ENCODE results near the gene MASP1.

DNA sequence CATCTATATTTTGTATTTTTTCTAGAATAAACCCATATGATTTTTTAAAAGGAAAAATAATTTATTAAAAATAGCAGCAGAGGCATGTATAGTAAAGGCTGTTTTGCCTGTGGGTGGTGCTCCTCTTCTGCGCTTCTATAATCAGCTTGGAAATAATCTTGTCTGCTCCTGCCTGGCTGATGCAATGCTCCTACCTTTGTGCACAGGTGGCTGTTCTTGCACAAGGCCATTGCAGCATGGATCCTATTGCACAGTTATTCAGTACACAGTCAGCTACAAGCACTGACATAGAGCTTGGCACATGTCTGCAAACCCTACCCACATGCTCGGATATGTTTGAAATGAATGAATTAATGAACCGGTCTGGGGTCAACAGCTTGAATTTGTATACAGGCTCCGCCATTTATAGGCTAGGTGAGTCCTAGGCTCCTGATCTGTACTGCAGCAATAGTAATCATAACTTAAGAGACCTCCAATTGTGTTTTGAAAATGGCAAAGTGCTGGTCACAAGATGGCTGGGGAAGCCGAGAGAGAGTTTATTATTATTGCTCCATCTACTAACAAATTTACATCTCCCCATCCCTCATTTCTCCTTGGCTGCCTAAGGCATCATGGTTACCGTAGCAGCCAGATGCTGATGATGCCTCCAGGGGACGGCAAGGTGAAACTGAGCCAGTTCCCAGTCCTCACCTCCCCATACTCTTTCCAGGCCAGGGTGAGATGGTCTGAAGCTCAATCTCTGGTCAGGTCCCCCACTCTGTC is 94.8 kb downstream of the MASP1 start:
- TF ChIP-seq, protein P1, sequence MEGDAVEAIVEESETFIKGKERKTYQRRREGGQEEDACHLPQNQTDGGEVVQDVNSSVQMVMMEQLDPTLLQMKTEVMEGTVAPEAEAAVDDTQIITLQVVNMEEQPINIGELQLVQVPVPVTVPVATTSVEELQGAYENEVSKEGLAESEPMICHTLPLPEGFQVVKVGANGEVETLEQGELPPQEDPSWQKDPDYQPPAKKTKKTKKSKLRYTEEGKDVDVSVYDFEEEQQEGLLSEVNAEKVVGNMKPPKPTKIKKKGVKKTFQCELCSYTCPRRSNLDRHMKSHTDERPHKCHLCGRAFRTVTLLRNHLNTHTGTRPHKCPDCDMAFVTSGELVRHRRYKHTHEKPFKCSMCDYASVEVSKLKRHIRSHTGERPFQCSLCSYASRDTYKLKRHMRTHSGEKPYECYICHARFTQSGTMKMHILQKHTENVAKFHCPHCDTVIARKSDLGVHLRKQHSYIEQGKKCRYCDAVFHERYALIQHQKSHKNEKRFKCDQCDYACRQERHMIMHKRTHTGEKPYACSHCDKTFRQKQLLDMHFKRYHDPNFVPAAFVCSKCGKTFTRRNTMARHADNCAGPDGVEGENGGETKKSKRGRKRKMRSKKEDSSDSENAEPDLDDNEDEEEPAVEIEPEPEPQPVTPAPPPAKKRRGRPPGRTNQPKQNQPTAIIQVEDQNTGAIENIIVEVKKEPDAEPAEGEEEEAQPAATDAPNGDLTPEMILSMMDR (IDR thresholded peaks at IDR 0.05): no peak
- TF ChIP-seq POLR2AphosphoS5 (IDR thresholded peaks at IDR 0.05): no peak
- TF ChIP-seq EP300 (IDR thresholded peaks at IDR 0.05): no peak
- no peak for TF ChIP-seq POLR2A (IDR thresholded peaks at IDR 0.05)
